Measurements from ENCODE around the gene NISCH.

NISCH gene

DNA sequence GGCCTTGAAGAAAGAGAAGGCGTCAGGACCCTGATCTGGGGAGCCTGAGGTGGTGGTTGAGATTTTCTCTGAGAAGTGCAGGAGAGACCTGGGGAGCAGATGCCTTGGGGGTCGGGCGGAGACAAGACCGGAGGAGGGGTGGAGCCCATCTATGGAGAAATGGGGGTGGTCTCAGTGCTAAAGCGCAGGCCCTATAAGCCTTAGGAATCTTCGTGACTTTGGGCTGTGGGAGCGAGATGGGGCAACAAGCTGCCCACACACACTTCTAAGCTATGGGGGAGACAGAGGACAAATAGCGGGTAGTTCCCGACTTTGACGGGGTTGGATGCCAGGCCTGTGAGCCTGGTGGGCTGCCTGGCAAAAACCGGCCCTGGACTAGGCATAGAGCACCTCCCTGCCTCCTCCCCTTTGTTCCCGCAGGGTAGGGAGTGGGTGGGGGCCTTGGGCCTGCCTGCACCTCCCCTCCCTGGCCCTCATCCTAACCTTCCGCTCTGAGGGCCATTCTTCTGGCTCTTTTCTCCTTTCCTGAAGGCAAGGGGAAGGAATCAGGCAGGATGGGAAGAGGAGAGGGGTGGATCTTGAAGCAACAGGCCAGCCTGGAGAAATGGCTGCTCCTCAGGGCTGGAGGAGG, 880 bp downstream of the NISCH start:
- no CpG with 5 or more reads among the region's 13 CpGs for WGBS, 2 donors (ENCODE audit: extremely low coverage in 2 of 2, insufficient read length in 2 of 2, insufficient replicate concordance in 1 of 2)
- peak overlapping the region; percentile 60 for H3K27ac ChIP-seq (replicated peaks; ENCODE audit: low read length)

DNA sequence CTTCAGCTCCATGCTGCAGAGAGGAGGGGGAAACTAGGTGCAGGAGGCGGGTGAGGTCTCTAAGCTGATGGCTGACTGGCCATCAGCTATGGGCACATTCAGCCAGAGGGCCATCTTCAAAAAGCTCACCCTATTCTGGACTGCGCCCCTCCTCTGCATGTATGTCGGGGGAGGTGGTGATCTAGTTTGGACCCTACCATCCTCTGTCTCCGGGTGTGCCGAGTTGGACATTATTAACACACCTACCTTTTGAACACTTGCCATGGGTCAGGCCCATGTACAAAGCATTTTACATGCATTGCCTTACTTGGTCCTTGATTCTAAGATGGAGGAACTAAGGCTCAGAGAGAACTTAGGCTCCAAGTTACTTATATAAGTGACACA, 1.4 kb downstream of the NISCH start:
- Histone ChIP-seq H3K9me3 (replicated peaks in 1 of 2; ENCODE audit: control insufficient read depth in 2 of 2, insufficient read depth in 1 of 2, low read depth in 1 of 2, low read length in 2 of 2) (no peaks in the 10 kb centered on the region), H3K4me3 (ENCODE audit: low read length in 2 of 2) (peak overlapping the region; percentile 82 to 95), H3K23ac (ENCODE audit: low read depth, low read length, poor library complexity) (no peak overlapping the region), H2BK15ac (ENCODE audit: low read length) (no peak overlapping the region), H3K4me1 (ENCODE audit: control insufficient read depth in 2 of 2, insufficient read depth in 1 of 2, low read depth in 1 of 2, low read length in 2 of 2) (peaks cover 32 to 34% of the 10 kb centered on the region in 2 donors), H3K4ac (ENCODE audit: low read length) (no peak overlapping the region), H3K27me3 (ENCODE audit: control insufficient read depth in 3 of 3, insufficient read depth in 3 of 3, low read depth in 1 of 3, low read length in 3 of 3) (no peaks in the 10 kb centered on the region), H2AK5ac (ENCODE audit: low read depth, low read length) (peak overlapping the region; percentile 16), H3K18ac (ENCODE audit: low read length) (peak overlapping the region; percentile 98), H4K8ac (ENCODE audit: low read depth, low read length) (no peak overlapping the region), H4K91ac (ENCODE audit: low read depth, low read length, poor library complexity) (no peak overlapping the region), H3K9ac (ENCODE audit: low read depth, low read length, poor library complexity) (peak overlapping the region; percentile 92), H2BK12ac (ENCODE audit: low read length) (no peak overlapping the region), H2BK120ac (ENCODE audit: low read depth, low read length) (no peak overlapping the region), H3K4me2 (ENCODE audit: insufficient read depth, low read length, poor library complexity, severe bottlenecking) (peak overlapping the region; percentile 72), H2BK5ac (ENCODE audit: low read length) (no peak overlapping the region), H3K27ac (replicated peaks; ENCODE audit: low read length) (peak overlapping the region; percentile 60), H2AFZ (ENCODE audit: low read length) (peak overlapping the region; percentile 90), H3K14ac (ENCODE audit: low read length) (no peak overlapping the region), H3K79me1 (ENCODE audit: low read depth, low read length) (peaks cover 12% of the 10 kb centered on the region), H3K36me3 (replicated peaks in 1 of 2; ENCODE audit: control insufficient read depth in 2 of 2, insufficient read depth in 2 of 2, low read length in 2 of 2) (peaks cover 22 to 50% of the 10 kb centered on the region in 2 donors)
- WGBS, 2 donors (ENCODE audit: extremely low coverage in 2 of 2, insufficient read length in 2 of 2, insufficient replicate concordance in 1 of 2) = no CpG with 5 or more reads among the region's 5 CpGs
- no peak for DNase-seq (ENCODE audit: low spot score)

More for the DNA sequence above, 880 bp downstream of the NISCH start:
- Histone ChIP-seq H2BK12ac (ENCODE audit: low read length) (no peak overlapping the region), H2AK5ac (ENCODE audit: low read depth, low read length) (peak overlapping the region; percentile 62), H3K9ac (ENCODE audit: low read depth, low read length, poor library complexity) (peak overlapping the region; percentile 92), H3K23ac (ENCODE audit: low read depth, low read length, poor library complexity) (no peak overlapping the region), H3K4me1 (ENCODE audit: control insufficient read depth in 2 of 2, insufficient read depth in 1 of 2, low read depth in 1 of 2, low read length in 2 of 2) (peaks cover 36 to 37% of the 10 kb centered on the region in 2 donors), H3K4me3 (ENCODE audit: low read length in 2 of 2) (peak overlapping the region; percentile 82 to 95), H3K14ac (ENCODE audit: low read length) (no peak overlapping the region), H3K27me3 (ENCODE audit: control insufficient read depth in 3 of 3, insufficient read depth in 3 of 3, low read depth in 1 of 3, low read length in 3 of 3) (no peaks in the 10 kb centered on the region), H3K4ac (ENCODE audit: low read length) (no peak overlapping the region), H3K9me3 (replicated peaks in 1 of 2; ENCODE audit: control insufficient read depth in 2 of 2, insufficient read depth in 1 of 2, low read depth in 1 of 2, low read length in 2 of 2) (no peaks in the 10 kb centered on the region), H2AFZ (ENCODE audit: low read length) (peak overlapping the region; percentile 90), H3K4me2 (ENCODE audit: insufficient read depth, low read length, poor library complexity, severe bottlenecking) (peak overlapping the region; percentile 72), H2BK15ac (ENCODE audit: low read length) (peak overlapping the region; percentile 18), H3K36me3 (replicated peaks in 1 of 2; ENCODE audit: control insufficient read depth in 2 of 2, insufficient read depth in 2 of 2, low read length in 2 of 2) (peaks cover 21 to 45% of the 10 kb centered on the region in 2 donors), H4K91ac (ENCODE audit: low read depth, low read length, poor library complexity) (no peak overlapping the region), H3K18ac (ENCODE audit: low read length) (peak overlapping the region; percentile 98), H4K8ac (ENCODE audit: low read depth, low read length) (no peak overlapping the region), H2BK120ac (ENCODE audit: low read depth, low read length) (no peak overlapping the region), H3K79me1 (ENCODE audit: low read depth, low read length) (peaks cover 12% of the 10 kb centered on the region), H2BK5ac (ENCODE audit: low read length) (peak overlapping the region; percentile 14)
- DNase-seq (ENCODE audit: low spot score) = no peak

DNA sequence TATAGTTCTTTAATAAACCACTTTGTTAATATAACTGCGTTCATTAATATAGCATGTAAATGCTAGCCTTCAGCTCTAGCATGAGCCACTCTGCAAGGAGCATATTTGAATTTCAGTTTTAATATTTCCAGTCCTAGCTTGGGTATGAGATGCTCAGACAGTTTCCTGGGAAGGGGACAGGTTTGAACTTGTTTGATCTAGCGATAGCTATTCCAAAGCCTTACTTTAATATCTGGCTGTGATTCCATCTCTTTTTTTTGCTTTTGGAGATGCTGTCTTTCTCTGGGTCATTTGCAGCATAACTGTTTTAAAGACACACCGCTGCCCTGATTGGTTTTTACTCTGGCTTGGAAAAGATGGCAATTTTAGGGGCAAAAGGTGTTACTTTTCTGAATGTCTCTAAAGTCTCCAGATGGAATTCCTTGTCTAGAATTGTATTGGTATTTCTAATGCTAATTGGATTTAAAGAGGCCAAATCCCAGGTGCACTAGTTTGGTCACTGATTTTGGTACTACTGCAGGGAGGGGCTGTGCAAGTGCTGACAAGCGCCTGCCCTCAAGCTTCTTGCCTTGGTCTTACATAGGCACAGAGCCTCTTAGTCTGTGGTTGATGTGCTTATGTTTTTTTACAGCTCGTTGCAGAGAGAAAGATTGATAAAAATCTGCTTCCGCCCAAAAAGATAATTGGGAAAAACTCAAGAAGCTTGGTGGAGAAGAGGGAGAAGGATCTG, 2.8 kb downstream of the NISCH start:
- no CpG with 5 or more reads among the region's 6 CpGs for WGBS, 2 donors (ENCODE audit: extremely low coverage in 2 of 2, insufficient read length in 2 of 2, insufficient replicate concordance in 1 of 2)
- H3K4me1 ChIP-seq (ENCODE audit: control insufficient read depth in 2 of 2, insufficient read depth in 1 of 2, low read depth in 1 of 2, low read length in 2 of 2) = peaks cover 23 to 25% of the 10 kb centered on the region in 2 donors

More for the DNA sequence above, 2.8 kb downstream of the NISCH start:
- Histone ChIP-seq H3K18ac (ENCODE audit: low read length) (no peak overlapping the region), H2AK5ac (ENCODE audit: low read depth, low read length) (no peak overlapping the region), H4K91ac (ENCODE audit: low read depth, low read length, poor library complexity) (no peak overlapping the region), H2BK12ac (ENCODE audit: low read length) (no peak overlapping the region), H3K9me3 (replicated peaks in 1 of 2; ENCODE audit: control insufficient read depth in 2 of 2, insufficient read depth in 1 of 2, low read depth in 1 of 2, low read length in 2 of 2) (no peaks in the 10 kb centered on the region), H3K4me3 (ENCODE audit: low read length in 2 of 2) (no peak overlapping the region), H2AFZ (ENCODE audit: low read length) (no peak overlapping the region), H2BK5ac (ENCODE audit: low read length) (no peak overlapping the region), H3K14ac (ENCODE audit: low read length) (no peak overlapping the region), H3K27ac (replicated peaks; ENCODE audit: low read length) (no peak overlapping the region), H4K8ac (ENCODE audit: low read depth, low read length) (no peak overlapping the region), H3K4me2 (ENCODE audit: insufficient read depth, low read length, poor library complexity, severe bottlenecking) (no peak overlapping the region), H3K4ac (ENCODE audit: low read length) (no peak overlapping the region), H3K9ac (ENCODE audit: low read depth, low read length, poor library complexity) (no peak overlapping the region), H3K27me3 (ENCODE audit: control insufficient read depth in 3 of 3, insufficient read depth in 3 of 3, low read depth in 1 of 3, low read length in 3 of 3) (no peaks in the 10 kb centered on the region), H3K23ac (ENCODE audit: low read depth, low read length, poor library complexity) (no peak overlapping the region), H3K36me3 (replicated peaks in 1 of 2; ENCODE audit: control insufficient read depth in 2 of 2, insufficient read depth in 2 of 2, low read length in 2 of 2) (peaks cover 28 to 64% of the 10 kb centered on the region in 2 donors), H2BK120ac (ENCODE audit: low read depth, low read length) (no peak overlapping the region), H2BK15ac (ENCODE audit: low read length) (no peak overlapping the region), H3K79me1 (ENCODE audit: low read depth, low read length) (peaks cover 12% of the 10 kb centered on the region)
- DNase-seq (ENCODE audit: low spot score) = no peak

Data from neuronal stem cell (in vitro differentiated cells).